GM06990 (cell line): Measurements from ENCODE around the gene XYLT1.

ENCODE experiments used
- DNase-seq: peaks from one replicate; pipeline ENCODE4 v3.0.0-alpha.2; 2011; ENCODE audit not compliant: insufficient read length; ENCODE audit errors: extremely low read depth
- H3K27me3 ChIP-seq: replicated peaks from 2 replicates; pipeline ENCODE4 v1.6.0; 2011; ENCODE audit warnings: low read length; ENCODE audit not compliant: control insufficient read depth, insufficient read depth
- H3K36me3 ChIP-seq: 2 replicates; pipeline ENCODE4 v1.5.1; 2011; ENCODE audit warnings: low read length; ENCODE audit not compliant: control insufficient read depth, insufficient read depth
- H3K4me3 ChIP-seq: replicated peaks from 2 replicates; pipeline ENCODE4 v1.5.1; 2011; ENCODE audit warnings: low read depth, mild to moderate bottlenecking, control low read depth, low read length
- CTCF ChIP-seq: IDR thresholded peaks from 2 replicates; pipeline ENCODE4 v1.5.1; 2011; ENCODE audit warnings: low read length, control low read depth, mild to moderate bottlenecking, inconsistent platforms; ENCODE audit not compliant: insufficient read depth, poor library complexity, severe bottlenecking

XYLT1 gene

DNA sequence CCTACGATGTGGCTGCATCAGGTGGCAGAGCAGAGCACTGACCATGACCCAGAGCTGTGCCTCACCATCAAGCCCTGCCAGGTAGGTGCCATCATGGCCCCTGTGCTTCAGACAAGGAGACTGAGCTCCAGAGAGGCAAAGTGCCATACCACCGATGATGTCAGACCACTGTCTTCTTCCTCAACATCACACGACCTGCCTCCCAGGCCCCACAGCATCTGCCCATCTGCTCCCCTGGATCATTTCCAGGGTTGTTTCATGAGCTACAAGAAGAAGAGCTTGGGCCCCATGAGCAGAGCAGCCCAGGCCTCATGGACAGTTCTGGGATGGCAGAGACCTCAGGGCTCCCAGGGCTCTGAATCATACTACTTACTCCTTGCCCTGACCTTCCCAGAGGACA lies 9.9 kb downstream of the XYLT1 start:
- DNase-seq = no peak
- TF ChIP-seq CTCF = no peak
- no peaks in the 10 kb centered on the region for H3K36me3 ChIP-seq
- no peak overlapping the region for H3K4me3 ChIP-seq
- no peaks in the 10 kb centered on the region for H3K27me3 ChIP-seq

DNA sequence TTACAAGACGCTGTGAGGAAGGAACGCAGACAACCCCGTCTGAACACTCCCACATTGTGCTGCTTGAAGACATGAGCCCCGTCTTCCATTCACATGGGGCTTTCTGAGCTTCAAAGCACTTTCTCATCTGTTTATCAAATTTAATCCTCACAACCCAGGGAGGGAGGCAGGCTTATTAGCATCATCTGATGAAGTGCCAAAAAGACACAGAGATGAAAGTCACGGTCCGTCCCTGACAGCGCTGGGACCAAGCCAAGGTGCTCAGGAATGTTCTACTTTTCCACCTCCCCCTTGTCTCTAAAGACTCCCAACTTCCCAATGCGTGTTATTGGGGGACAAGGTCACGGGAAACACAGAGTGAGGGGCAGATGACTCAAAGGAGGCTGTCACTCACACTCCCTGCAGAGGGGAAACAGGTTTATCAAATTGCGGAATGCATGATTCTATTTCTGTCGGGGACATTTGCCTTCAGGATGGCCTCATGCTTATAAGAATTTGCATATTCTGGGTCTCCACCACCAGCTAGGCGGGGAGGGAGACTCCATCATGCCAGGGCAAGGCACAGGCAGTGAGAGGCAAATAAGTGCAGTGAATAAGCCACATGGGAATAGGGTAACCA lies 10.7 kb downstream of the XYLT1 start:
- Histone ChIP-seq H3K36me3 (no peaks in the 10 kb centered on the region), H3K27me3 (no peaks in the 10 kb centered on the region), H3K4me3 (no peak overlapping the region)
- no peak for TF ChIP-seq CTCF
- DNase-seq = peak; percentile 37

GRCh38 chr16:17457997-17458396 lies 12.8 kb downstream of the XYLT1 start:
- no peak for TF ChIP-seq CTCF
- no peak for DNase-seq
- no peaks in the 10 kb centered on the region for H3K27me3 ChIP-seq
- no peaks in the 10 kb centered on the region for H3K36me3 ChIP-seq
- H3K4me3 ChIP-seq = no peak overlapping the region

DNA sequence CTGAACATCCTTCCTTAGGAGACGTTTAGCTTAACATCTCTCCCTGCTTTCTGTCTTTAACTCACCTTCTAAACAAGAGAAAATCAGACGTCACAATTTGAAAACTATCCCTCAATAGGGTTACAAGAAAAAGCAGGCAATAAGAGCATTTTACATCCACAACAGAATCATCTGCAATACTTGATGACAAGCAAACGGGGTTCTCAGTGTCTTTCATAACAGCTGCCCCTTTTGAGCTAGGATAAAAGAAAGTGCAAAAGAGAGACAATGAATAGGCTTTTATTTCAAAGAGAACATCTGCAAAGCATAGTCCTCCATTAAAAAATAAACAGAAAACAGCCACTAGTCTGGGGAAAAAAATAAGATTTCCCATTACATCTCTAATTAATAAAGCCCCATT lies 13.2 kb downstream of the XYLT1 start:
- no peak for TF ChIP-seq CTCF
- no peaks in the 10 kb centered on the region for H3K27me3 ChIP-seq
- no peaks in the 10 kb centered on the region for H3K36me3 ChIP-seq
- H3K4me3 ChIP-seq = no peak overlapping the region
- no peak for DNase-seq

DNA sequence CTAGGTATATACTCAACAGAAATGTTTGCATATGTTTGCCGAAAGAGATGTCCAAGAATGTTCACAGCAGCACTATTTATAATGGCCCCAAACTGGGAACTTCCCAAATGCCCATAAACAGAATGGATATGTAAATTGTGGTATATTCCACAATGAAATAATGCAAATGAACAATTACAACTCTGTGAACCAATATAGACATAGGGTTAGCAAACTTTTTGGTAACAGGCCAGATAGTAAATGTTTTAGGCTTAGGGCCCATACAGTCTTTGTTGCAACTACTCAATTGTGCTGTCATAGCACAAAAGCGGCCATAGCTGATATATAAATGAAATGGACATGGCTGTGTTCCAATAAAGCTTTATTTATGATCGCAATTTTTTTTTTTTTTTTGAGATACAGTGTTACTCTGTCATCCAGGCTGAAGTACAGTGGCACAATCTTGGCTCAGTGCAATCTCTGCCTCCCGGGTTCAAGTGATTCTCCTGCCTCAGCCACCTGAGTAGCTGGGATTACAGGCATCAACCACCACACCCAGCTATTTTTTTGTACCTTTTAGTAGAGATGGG lies 16.5 kb downstream of the XYLT1 start:
- no peaks in the 10 kb centered on the region for H3K36me3 ChIP-seq
- H3K4me3 ChIP-seq = no peak overlapping the region
- TF ChIP-seq CTCF = no peak
- no peak for DNase-seq
- H3K27me3 ChIP-seq = no peaks in the 10 kb centered on the region
